Pancreas (tissue), 10 donors: ENCODE results near the gene TARS2. TPM values are rescaled to one million over a fixed set of nuclear protein-coding genes. Genes with fewer than 3 reads are reported as not detected.

Experiments used
- ATAC-seq, 4 donors: fragments of 200-7000 bp; cut with Tn5 transposase; one replicate each; pipeline versions ENCODE4 v1.8.0 to v1.9.1; 2020; ENCODE audit warnings: mild to moderate bottlenecking in 4 of 4, moderate library complexity in 4 of 4
- DNase-seq, 6 donors: peaks; one replicate each; pipeline ENCODE4 v3.0.0-alpha.2; 2020
- FAIRE-seq: peaks from 2 replicates; lab custom pipeline; 2012; peaks lifted over from hg19 to GRCh38; lab: Jason Lieb, UNC
- H3K27ac ChIP-seq, 4 donors: fragments of 200-600 bp; sonication (generic); 1 replicate in 3 of 4; 2 replicates in 1 of 4; pipeline versions ENCODE4 v1.5.0 to v1.8.0; 2020
- H3K27me3 ChIP-seq, 4 donors: fragments of 200-600 bp; one replicate each; pipeline ENCODE4 v1.8.0; 2021
- H3K36me3 ChIP-seq, 3 donors: fragments of 200-600 bp; sonication (generic) in 1 of 3; one replicate each; pipeline versions ENCODE4 v1.5.0 to v1.8.0; 2020 to 2021
- H3K4me1 ChIP-seq, 3 donors: fragments of 200-600 bp; one replicate each; pipeline ENCODE4 v1.8.0; 2021
- H3K4me3 ChIP-seq, 4 donors: fragments of 200-600 bp; sonication (generic) in 2 of 4; one replicate each; pipeline versions ENCODE4 v1.5.0 to v1.8.0; 2020 to 2021
- H3K9me3 ChIP-seq, 4 donors: fragments of 200-600 bp; one replicate each; pipeline ENCODE4 v1.8.0; 2021
- CTCF ChIP-seq, 4 donors: fragments of 200-600 bp; sonication (generic) in 3 of 4; IDR thresholded peaks; one replicate each; pipeline versions ENCODE4 v1.5.0 to v1.8.0; 2021; ENCODE audit warnings: antibody characterized with exemption in 4 of 4
- WGBS, 2 donors: extraction: QIAGEN DNeasy Blood & Tissue Kit; methylation state at CpG; one replicate each; pipeline ENCODE4 v1.1.7; 2013; 5-methylcytosine and 5-hydroxymethylcytosine counted together
- intact Hi-C, 3 donors: fragments of 100-400 bp; cut with DNase I; formaldehyde crosslinking; loops; one replicate each; pipeline versions ENCODE4 v1.11.1 to v1.14.2; 2022
- polyA plus RNA-seq, 2 donors: library from polyadenylated mRNA; stranded (reverse); fragments of 200-250 nt; gene quantifications; one replicate each; pipeline ENCODE4 v1.2.3, GENCODE V29; 2013
- total RNA-seq, 6 donors: library from RNA; stranded (reverse); fragmentation: NEBNext Ultra II Directional in 4 of 6; extraction: Animal tissue kit (Norgen Biotek cat#: 25700) in 4 of 6; gene quantifications; one replicate each; pipeline versions ENCODE4 v1.2.1 to v1.2.4, GENCODE V29; 2021 to 2023
- donor health status: healthy with polysubstance abuse.
- donor health status: DM: no; HTN: no; CAD: no; lungs with moderate emphysema.
- donor health status: DM: no; HTN: no; CAD: no.
- donor health status: control.
- donor health status: control.
- donor health status: Bipolar disorder and iron deficiency.
- donor health status: DM: yes; HTN: yes; CAD: no.
- donor health status: DM: no; HTN: no; CAD: no.
- donor health status: DM: no; HTN: no; CAD: no.
- donor health status: DM: yes; HTN: yes; CAD: no.

The TARS2 gene
- total and polyA plus RNA-seq, 8 donors, result 6.9 to 13.6 (median 9.8) TPM

GRCh38 chr1:150536836-150537731 lies 49.9 kb downstream of the TARS2 start:
- Histone ChIP-seq H3K9me3 (no peaks in the 10 kb centered on the region), H3K4me3 (no peak overlapping the region), H3K27ac (no peak overlapping the region), H3K27me3 (no peaks in the 10 kb centered on the region), H3K4me1 (peaks cover 0 to 6% (median 5%) of the 10 kb centered on the region in 3 donors), H3K36me3 (no peaks in the 10 kb centered on the region)
- no peak for DNase-seq
- WGBS, 2 donors, result 83 to 87% methylated on average over 12 of the region's 12 CpGs
- no peak for FAIRE-seq
- TF ChIP-seq CTCF (IDR thresholded peaks at IDR 0.05), result no peak
- intact Hi-C loops, result loop anchor here in 2 of 3 donors (5.0 to 10.0 kb wide), 2 partner anchors 65 to 82 kb away; no protein-coding TSS in a partner anchor
- no peak for ATAC-seq

- intact Hi-C loops, result loop anchor here in 2 of 3 donors (5.0 to 10.0 kb wide), 2 partner anchors 66 to 83 kb away; no protein-coding TSS in a partner anchor
- FAIRE-seq (no peak), ATAC-seq (peak in 2 of 4 donors; percentile 33 to 53), DNase-seq (no peak)
- H3K27me3 ChIP-seq, result no peaks in the 10 kb centered on the region
- no peaks in the 10 kb centered on the region for H3K36me3 ChIP-seq
- no peak overlapping the region for H3K4me3 ChIP-seq
- WGBS, 2 donors, result 75 to 82% methylated on average over 16 to 17 of the region's 17 CpGs
- no peaks in the 10 kb centered on the region for H3K9me3 ChIP-seq
- H3K4me1 ChIP-seq, result peaks cover 0 to 2% (median under 1%) of the 10 kb centered on the region in 3 donors
- no peak overlapping the region for H3K27ac ChIP-seq
- TF ChIP-seq CTCF (IDR thresholded peaks at IDR 0.05), result no peak
Measured at GRCh38 chr1:150537732-150538684, 50.8 kb downstream of the TARS2 start.

DNA sequence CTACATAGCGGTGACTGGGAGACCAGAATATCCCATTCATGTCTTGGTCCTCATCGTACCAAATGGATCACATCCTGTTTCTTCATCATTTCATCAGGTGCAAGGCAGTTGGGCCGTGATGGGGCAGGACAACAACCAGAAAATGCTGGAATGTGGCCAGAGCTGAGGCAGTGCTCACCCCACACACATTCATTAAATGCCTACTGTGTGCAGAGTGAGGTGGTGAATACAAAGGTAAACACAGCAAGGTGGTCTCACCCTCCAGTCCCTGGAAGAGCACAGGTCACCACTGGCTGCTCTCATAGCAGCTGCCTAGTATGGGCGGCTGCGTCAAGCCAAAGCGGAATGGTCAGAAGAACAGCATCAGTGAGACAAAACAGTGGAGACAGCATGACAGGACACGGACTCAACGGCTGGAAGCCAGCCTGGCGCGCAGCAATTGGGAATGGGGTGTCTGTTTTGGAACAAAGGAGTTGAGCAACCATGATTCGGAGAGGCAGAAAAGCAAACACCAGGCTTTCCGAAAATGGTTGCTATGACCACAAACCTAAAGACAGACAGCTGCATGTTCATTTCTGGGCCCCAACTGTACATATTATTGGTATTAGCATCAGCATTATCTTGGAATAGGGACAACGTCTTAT lies 56.4 kb downstream of the TARS2 start:
- peak in 1 of 4 donors; percentile 16 for ATAC-seq
- no peak overlapping the region for H3K27ac ChIP-seq
- no peak for FAIRE-seq
- intact Hi-C loops, result no loop called here
- 75 to 76% methylated on average over 13 of the region's 13 CpGs for WGBS, 2 donors
- H3K4me1 ChIP-seq, result no peaks in the 10 kb centered on the region
- TF ChIP-seq CTCF (IDR thresholded peaks at IDR 0.05), result no peak
- H3K4me3 ChIP-seq, result no peak overlapping the region
- no peak for DNase-seq
- H3K9me3 ChIP-seq, result no peaks in the 10 kb centered on the region
- H3K27me3 ChIP-seq, result no peaks in the 10 kb centered on the region
- H3K36me3 ChIP-seq, result no peaks in the 10 kb centered on the region

- no peak for TF ChIP-seq CTCF (IDR thresholded peaks at IDR 0.05)
- Histone ChIP-seq H3K27ac (no peak overlapping the region), H3K9me3 (no peaks in the 10 kb centered on the region), H3K27me3 (no peaks in the 10 kb centered on the region), H3K4me3 (no peak overlapping the region), H3K36me3 (no peaks in the 10 kb centered on the region), H3K4me1 (no peaks in the 10 kb centered on the region)
- DNase-seq (no peak), FAIRE-seq (no peak), ATAC-seq (peak in 1 of 4 donors; percentile 25)
- WGBS, 2 donors, result 52 to 66% methylated on average over 3 of the region's 3 CpGs
- intact Hi-C loops, result no loop called here
Measured at GRCh38 chr1:150544204-150544603, 57.0 kb downstream of the TARS2 start.
